ENCODE results near the gene CYP46A1.

GRCh38 chr14:99726538-99727095 lies 42.5 kb downstream of the CYP46A1 start:
- TF ChIP-seq POLR2A (IDR thresholded peaks at IDR 0.05) (no peak), CTCF (IDR thresholded peaks at IDR 0.05) (no peak)
